GM19023 (cell line): ENCODE data around the gene KCNH8.
A peak's percentile ranks its signal among the peaks of the same experiment; 100 is the strongest.

Source experiments
- ATAC-seq: cut with Tn5 transposase; IDR thresholded peaks from one replicate; pipeline ENCODE4 v1.9.1; 2021; ENCODE audit warnings: mild to moderate bottlenecking, moderate library complexity; ENCODE audit not compliant: unreplicated experiment

Gene KCNH8

GRCh38 chr3:19248767-19249166, 100.5 kb downstream of the KCNH8 start:
- no peak for ATAC-seq

GRCh38 chr3:19250959-19251610, 102.8 kb downstream of the KCNH8 start:
- no peak for ATAC-seq

DNA sequence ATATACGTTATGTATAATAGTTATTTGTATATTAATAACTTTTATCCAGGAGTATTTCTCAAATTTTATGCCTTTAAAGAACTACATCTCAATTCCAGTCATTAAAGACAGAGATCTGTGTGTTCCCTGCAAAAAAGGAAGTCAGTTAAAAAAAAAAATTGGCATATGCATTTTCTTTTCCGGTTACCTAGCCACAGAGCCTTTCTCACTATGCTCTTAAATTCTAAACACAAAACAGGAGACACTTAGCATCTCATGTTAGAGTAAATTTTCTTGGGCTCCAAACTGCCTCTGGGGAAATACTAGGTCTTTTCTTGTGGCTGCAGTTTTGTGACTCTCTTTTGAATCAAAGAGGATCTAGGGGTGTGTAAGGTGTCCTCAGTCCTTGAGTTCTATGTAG, 105.9 kb downstream of the KCNH8 start:
- ATAC-seq: no peak

DNA sequence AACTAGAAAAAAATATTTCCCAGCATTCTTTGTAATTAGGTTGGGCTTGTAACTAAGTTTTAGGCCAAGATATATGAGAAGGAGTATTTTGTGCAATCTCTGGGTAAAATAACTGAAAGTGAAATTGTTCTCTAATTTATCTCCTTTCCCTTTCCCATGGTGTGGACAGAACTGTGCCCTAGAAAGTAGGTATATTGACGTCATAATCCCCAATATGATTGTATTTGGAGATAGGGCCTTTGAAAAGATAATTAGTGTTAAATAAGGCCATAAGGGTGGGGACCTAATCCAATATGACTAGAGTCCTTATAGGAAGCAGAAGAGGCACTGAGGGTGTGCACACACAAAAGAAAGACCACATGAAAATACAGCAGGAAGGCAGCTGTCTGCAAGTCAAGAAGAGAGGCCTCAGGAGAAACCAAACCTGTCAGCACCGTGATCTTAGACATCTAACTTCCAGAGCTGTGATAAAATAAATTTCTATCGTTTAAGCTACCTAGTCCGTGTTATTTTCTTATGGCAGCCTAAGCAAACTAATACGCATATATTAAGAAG, 106.6 kb downstream of the KCNH8 start:
- ATAC-seq: no peak

GRCh38 chr3:19256313-19256712, 108.0 kb downstream of the KCNH8 start:
- ATAC-seq: no peak

GRCh38 chr3:19263606-19264005, 115.3 kb downstream of the KCNH8 start:
- no peak for ATAC-seq

DNA sequence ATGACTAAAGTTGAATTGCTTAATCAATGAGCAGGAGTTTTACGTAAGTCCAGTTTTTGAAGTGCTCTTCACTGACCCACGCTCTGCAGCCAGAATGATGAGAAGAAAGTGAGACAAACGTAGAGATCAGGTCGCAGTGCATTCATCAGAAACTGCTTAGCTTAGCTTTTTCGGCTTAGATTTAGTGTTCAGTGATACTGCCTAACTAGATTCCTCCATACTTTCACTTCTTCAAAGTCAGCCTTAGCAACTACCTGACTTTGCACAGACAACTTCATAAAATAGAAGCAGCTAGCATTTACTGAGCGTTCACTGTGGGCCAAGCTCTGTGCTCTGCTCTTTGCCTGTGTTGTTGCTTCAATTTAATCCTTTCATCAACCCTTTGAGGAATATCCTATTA, 116.1 kb downstream of the KCNH8 start:
- no peak for ATAC-seq

GRCh38 chr3:19267040-19267439, 118.7 kb downstream of the KCNH8 start:
- no peak for ATAC-seq

- ATAC-seq: no peak
These were observed 122.2 kb downstream of the KCNH8 start for GRCh38 chr3:19270481-19270880.

DNA sequence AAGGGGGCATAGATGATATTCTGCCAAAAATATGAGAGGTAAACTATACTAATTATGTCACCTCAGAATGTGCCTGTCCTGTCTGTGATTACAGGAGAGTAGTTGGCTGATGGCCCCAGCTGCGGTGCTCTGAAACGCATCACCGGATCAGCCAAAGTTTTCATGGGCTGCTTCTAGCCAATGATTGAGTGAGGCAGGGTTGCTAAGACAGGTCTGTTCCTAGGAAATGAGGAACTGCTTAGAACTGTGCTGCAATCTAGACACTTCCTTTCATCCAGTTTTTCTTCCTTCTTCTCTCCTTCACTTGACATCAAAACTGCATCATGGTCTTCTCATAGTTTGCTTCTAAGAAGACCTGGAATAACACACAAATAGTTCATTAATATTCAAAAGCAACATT, 124.0 kb downstream of the KCNH8 start:
- no peak for ATAC-seq

GRCh38 chr3:19273091-19273490, 124.8 kb downstream of the KCNH8 start:
- ATAC-seq: no peak

- ATAC-seq: no peak
These were observed 126.3 kb downstream of the KCNH8 start for GRCh38 chr3:19274576-19274975.

DNA sequence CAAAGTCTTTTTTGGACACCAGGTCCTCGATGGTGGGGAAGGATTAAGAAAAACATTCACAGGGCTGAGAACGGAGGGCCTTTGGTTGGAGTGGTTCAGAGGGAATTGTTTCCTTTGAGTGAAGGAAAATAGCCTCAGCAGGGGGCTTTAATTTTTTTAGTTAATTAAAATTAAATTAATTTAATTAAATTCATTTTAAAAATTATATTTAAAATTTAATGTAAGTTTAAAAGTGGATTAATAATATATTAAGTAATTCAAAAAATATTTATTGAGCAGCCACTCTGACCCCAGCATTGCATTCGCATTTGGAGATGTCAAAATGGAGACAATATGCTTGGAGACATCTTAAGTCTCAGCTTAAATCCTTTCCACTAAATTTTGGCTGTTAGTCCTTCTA, 136.7 kb downstream of the KCNH8 start:
- ATAC-seq: no peak

GRCh38 chr3:19293295-19293694, 145.0 kb downstream of the KCNH8 start:
- ATAC-seq: no peak

DNA sequence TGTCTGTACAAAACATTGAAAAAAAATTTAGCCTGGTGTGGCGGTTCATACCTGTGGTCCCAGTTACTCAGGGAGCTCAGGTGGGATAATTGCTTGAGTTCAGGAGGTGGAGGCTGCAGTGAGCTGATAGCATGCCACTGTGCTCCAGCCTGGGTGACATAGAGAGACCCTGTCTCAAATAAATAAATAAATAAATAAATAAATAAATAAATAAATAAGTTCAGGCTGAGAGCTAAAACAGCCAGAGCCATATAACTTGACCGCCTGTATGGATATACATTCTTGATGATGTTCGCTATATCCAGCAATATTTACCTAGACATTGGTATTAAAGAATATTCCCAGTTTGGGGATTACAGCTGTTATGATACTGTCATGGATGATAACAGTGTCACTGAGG, 146.9 kb downstream of the KCNH8 start:
- ATAC-seq: no peak

DNA sequence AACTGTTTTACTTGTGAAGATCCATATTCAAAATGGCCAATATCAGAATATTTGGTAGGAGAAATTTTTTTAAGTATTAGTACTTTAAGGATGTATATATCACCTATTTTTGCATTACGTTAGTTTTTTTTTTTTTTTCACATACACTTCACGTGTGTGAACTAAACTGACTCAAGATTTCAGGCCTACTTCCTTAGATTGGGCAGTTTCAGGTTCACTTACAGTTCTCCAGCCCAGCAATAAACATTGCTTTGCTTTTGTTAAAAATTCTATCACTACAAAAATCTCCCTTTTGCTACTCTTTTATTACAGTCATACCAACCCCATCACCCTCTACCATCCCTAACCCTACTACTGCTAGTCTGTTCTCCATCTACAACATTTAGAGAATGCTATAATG, 183.6 kb downstream of the KCNH8 start:
- ATAC-seq: no peak

GRCh38 chr3:19334120-19334519, 185.8 kb downstream of the KCNH8 start:
- no peak for ATAC-seq

DNA sequence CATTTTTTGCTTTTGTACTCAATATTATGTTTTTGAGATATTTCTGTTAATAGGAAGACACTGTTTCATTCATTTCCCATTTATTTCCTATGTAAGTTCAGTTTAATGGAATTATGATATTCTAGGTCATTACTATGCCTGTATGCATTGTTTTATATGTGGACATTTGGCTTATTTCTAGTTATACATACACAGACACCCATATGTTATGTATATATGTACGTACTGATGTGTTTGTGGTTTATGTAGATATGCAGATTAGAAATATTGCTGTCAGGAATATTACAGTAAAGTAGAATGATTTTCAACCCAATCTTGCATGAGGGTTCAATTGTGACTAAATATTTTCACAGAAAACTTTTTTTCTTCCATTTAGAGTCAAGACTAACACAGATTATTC, 190.5 kb downstream of the KCNH8 start:
- ATAC-seq: no peak

DNA sequence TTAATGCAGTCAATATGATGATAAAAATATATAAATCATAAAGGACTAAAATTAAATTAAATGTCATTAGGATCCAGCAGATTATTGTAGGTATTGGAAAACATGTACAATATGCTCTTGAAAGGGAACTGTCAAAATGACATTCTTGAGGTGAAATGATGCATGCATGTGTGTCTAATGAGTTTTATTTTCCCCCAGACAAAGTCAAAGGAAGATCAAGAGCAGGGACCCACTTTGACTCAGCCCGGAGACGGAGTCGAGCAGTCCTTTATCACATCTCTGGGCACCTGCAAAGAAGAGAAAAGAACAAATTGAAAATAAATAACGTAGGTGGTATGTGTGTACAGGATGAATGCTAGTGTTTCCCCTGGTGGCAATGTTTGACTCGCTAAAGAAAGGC, 194.1 kb downstream of the KCNH8 start:
- no peak for ATAC-seq

DNA sequence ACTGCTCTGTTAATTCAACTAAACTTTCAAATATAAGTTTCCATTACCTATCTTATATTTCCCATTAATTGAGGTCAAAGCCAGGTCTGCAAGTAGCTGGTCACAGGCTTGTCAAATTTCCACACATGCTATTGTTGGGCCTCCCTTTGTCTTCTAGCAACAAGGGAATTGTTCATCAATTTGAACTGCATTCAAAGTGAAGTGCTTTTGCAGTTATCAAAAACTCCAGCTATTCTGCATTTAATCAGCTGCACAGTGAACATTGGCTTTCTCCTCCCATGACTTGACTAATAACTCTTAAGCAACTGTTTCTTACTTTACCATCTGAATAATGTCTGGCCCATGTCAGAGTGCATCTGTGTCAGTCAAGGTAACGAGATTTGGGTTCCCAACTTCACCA, 198.4 kb downstream of the KCNH8 start:
- no peak for ATAC-seq

DNA sequence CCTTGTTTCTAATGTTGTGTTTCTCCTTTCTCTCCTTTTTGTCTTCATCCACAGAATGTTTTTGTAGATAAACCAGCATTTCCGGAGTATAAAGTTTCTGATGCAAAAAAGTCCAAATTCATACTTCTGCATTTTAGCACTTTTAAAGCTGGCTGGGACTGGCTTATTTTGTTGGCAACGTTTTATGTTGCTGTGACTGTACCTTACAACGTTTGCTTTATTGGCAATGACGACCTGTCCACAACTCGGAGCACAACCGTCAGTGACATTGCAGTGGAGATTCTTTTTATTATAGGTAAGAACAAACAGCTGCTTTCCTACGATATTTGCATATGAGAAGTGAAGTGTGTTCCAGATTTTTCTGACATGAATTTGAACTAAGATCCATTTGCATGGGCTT, 199.4 kb downstream of the KCNH8 start:
- ATAC-seq: no peak

DNA sequence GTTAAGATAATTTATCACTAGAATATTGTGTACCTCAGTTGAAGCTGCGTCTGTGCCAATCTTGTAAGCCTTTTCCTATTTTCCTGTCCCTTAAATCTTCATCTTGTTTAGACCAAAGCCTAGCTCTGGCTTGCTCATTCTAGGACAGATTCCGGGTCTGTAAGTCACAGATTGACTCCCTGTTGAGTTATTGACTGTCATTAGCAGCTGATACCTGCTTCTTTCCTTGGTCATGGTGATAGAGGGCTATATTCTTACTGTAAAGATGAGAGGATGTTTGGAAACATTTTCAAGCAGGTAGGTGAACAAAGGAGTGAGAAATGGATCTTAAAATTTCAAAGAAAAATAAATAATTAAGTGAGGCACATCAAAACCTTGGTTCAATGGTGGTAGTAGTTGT, 200.2 kb downstream of the KCNH8 start:
- no peak for ATAC-seq

- peak; percentile 58 for ATAC-seq
These were observed 200.7 kb downstream of the KCNH8 start for GRCh38 chr3:19348941-19349564.
